Large intestine (tissue), 3 donors: Measurements from ENCODE around the gene FAHD2B. TPM values are rescaled to one million over a fixed set of nuclear protein-coding genes. Genes with fewer than 3 reads are reported as not detected.
"Not testable (repeated sequence)": the region's sequence is repeated elsewhere in the genome, so short reads cannot be mapped to it uniquely, and the experiment has no call there.

ENCODE experiments used
- DNase-seq, 2 donors: peaks; one replicate each; pipeline versions ENCODE4 v3.0.0 to v3.0.0-alpha.2; 2013
- H3K27ac ChIP-seq: one replicate; pipeline ENCODE4 v1.5.1; 2013; ENCODE audit warnings: low read length
- H3K27me3 ChIP-seq: 2 replicates; pipeline ENCODE4 v1.6.1; 2013; ENCODE audit warnings: low read length; ENCODE audit not compliant: control insufficient read depth, insufficient read depth
- H3K36me3 ChIP-seq: 2 replicates; pipeline ENCODE4 v1.6.1; 2013; ENCODE audit warnings: low read length; ENCODE audit not compliant: control insufficient read depth, insufficient read depth
- H3K4me1 ChIP-seq: one replicate; pipeline ENCODE4 v1.6.1; 2013; ENCODE audit warnings: low read length; ENCODE audit not compliant: control insufficient read depth, insufficient read depth
- H3K4me3 ChIP-seq: one replicate; pipeline ENCODE4 v1.5.1; 2013; ENCODE audit warnings: low read length
- H3K9me3 ChIP-seq: one replicate; pipeline ENCODE4 v1.6.1; 2013; ENCODE audit warnings: mild to moderate bottlenecking, low read depth, low read length, moderate library complexity; ENCODE audit not compliant: control insufficient read depth
- WGBS: methylation state at CpG from one replicate; pipeline ENCODE4 v1.1.5; 2013; ENCODE audit warnings: low lambda C conversion rate; ENCODE audit not compliant: insufficient coverage; 5-methylcytosine and 5-hydroxymethylcytosine counted together
- polyA plus RNA-seq: library from polyadenylated mRNA; unstranded; fragments of 120-200 nt; gene quantifications from one replicate; pipeline ENCODE4 v1.2.1, GENCODE V29; 2013

Gene FAHD2B
- polyA plus RNA-seq, 1 donor = 13.1 TPM

GRCh38 chr2:97068722-97069121 is 26.0 kb downstream of the FAHD2B start:
- not testable (repeated sequence) for H3K4me1 ChIP-seq, H3K36me3 ChIP-seq, H3K27me3 ChIP-seq, H3K27ac ChIP-seq, H3K9me3 ChIP-seq, DNase-seq, H3K4me3 ChIP-seq
- no CpG with 5 or more reads among the region's 5 CpGs for WGBS

- DNase-seq = peak in 1 of 2 donors; percentile 1
Observed at GRCh38 chr2:97068074-97068473, 26.6 kb downstream of the FAHD2B start.

GRCh38 chr2:97067279-97068004 is 27.2 kb downstream of the FAHD2B start:
- Histone ChIP-seq H3K27ac (no peak overlapping the region), H3K9me3 (no peaks in the 10 kb centered on the region), H3K27me3 (no peaks in the 10 kb centered on the region), H3K36me3 (no peaks in the 10 kb centered on the region), H3K4me1 (no peaks in the 10 kb centered on the region), H3K4me3 (no peak overlapping the region)
- WGBS = 100% methylated on average over 1 of the region's 5 CpGs
- DNase-seq = peak; percentile 1

More at GRCh38 chr2:97068074-97068473, 26.6 kb downstream of the FAHD2B start:
- Histone ChIP-seq H3K27me3 (no peaks in the 10 kb centered on the region), H3K27ac (no peak overlapping the region), H3K4me3 (no peak overlapping the region), H3K36me3 (no peaks in the 10 kb centered on the region), H3K9me3 (no peaks in the 10 kb centered on the region), H3K4me1 (no peaks in the 10 kb centered on the region)
- WGBS = no CpG with 5 or more reads among the region's 1 CpG

GRCh38 chr2:97066030-97066429 is 28.7 kb downstream of the FAHD2B start:
- not testable (repeated sequence) for H3K27ac ChIP-seq, H3K4me3 ChIP-seq, H3K27me3 ChIP-seq, DNase-seq, H3K9me3 ChIP-seq, H3K4me1 ChIP-seq, H3K36me3 ChIP-seq
- WGBS = no CpG with 5 or more reads among the region's 5 CpGs

GRCh38 chr2:97062020-97062419 is 32.7 kb downstream of the FAHD2B start:
- H3K4me1 ChIP-seq, H3K9me3 ChIP-seq, H3K36me3 ChIP-seq, H3K27me3 ChIP-seq, DNase-seq, H3K4me3 ChIP-seq, H3K27ac ChIP-seq: not testable (repeated sequence)
- WGBS = 100% methylated on average over 1 of the region's 1 CpG

GRCh38 chr2:97059782-97060181 is 34.9 kb downstream of the FAHD2B start:
- not testable (repeated sequence) for DNase-seq, H3K9me3 ChIP-seq, H3K4me3 ChIP-seq, H3K4me1 ChIP-seq, H3K27me3 ChIP-seq, H3K36me3 ChIP-seq, H3K27ac ChIP-seq
- no CpG with 5 or more reads among the region's 7 CpGs for WGBS

GRCh38 chr2:97056150-97056549 is 38.5 kb downstream of the FAHD2B start:
- not testable (repeated sequence) for H3K4me1 ChIP-seq, H3K9me3 ChIP-seq, H3K27me3 ChIP-seq, DNase-seq, H3K4me3 ChIP-seq, H3K36me3 ChIP-seq, H3K27ac ChIP-seq
- 73% methylated on average over 2 of the region's 3 CpGs for WGBS

GRCh38 chr2:97050032-97050431 is 44.6 kb downstream of the FAHD2B start:
- DNase-seq, H3K27ac ChIP-seq, H3K36me3 ChIP-seq, H3K9me3 ChIP-seq, H3K4me3 ChIP-seq, H3K27me3 ChIP-seq, H3K4me1 ChIP-seq: not testable (repeated sequence)
- no CpG with 5 or more reads among the region's 2 CpGs for WGBS

- not testable (repeated sequence) for H3K27ac ChIP-seq, H3K9me3 ChIP-seq, H3K36me3 ChIP-seq, DNase-seq, H3K4me1 ChIP-seq, H3K4me3 ChIP-seq, H3K27me3 ChIP-seq
- WGBS = no CpG with 5 or more reads among the region's 7 CpGs
Observed at GRCh38 chr2:97048448-97048847, 46.2 kb downstream of the FAHD2B start.

- no CpG with 5 or more reads among the region's 3 CpGs for WGBS
Observed at GRCh38 chr2:97046676-97047075, 48.0 kb downstream of the FAHD2B start.

GRCh38 chr2:97045895-97046499 is 48.7 kb downstream of the FAHD2B start:
- not testable (repeated sequence) for H3K9me3 ChIP-seq, H3K4me1 ChIP-seq, H3K4me3 ChIP-seq, H3K27ac ChIP-seq, H3K36me3 ChIP-seq, H3K27me3 ChIP-seq, DNase-seq
- WGBS = no CpG with 5 or more reads among the region's 3 CpGs

More at GRCh38 chr2:97046676-97047075, 48.0 kb downstream of the FAHD2B start:
- H3K27me3 ChIP-seq, H3K27ac ChIP-seq, H3K4me1 ChIP-seq, DNase-seq, H3K4me3 ChIP-seq, H3K36me3 ChIP-seq, H3K9me3 ChIP-seq: not testable (repeated sequence)
